PFSK-1 (cell line): ENCODE results near the gene ADAP1.

Experiments
- FOXP2 ChIP-seq: optimal IDR thresholded peaks from 2 replicates; pipeline ENCODE3; 2011; ENCODE audit warnings: borderline replicate concordance, control low read depth, inconsistent platforms; ENCODE audit not compliant: insufficient read depth; ENCODE audit errors: extremely low read length, extremely low read depth
- POLR2AphosphoS5 ChIP-seq: IDR thresholded peaks from 2 replicates; pipeline ENCODE4 v1.6.1; 2012; ENCODE audit warnings: low read depth, mild to moderate bottlenecking, control low read depth, low read length, moderate library complexity
- SIN3A ChIP-seq: IDR thresholded peaks from 2 replicates; pipeline ENCODE4 v1.6.1; 2012; ENCODE audit warnings: mild to moderate bottlenecking, low read length, moderate library complexity, borderline replicate concordance; ENCODE audit not compliant: insufficient read depth
- TAF1 ChIP-seq: IDR thresholded peaks from 2 replicates; pipeline ENCODE4 v1.6.1; 2012; ENCODE audit warnings: low read length, control low read depth, borderline replicate concordance; ENCODE audit not compliant: insufficient read depth
- TF ChIP-seq, protein P1 (sequence below), 2 experiments: IDR thresholded peaks; 2 replicates each; pipeline versions ENCODE4 v1.6.1 to v1.8.0; 2011 to 2012; ENCODE audit warnings: low read depth in 2 of 2, low read length in 2 of 2, control low read depth in 1 of 2, inconsistent platforms in 1 of 2, mild to moderate bottlenecking in 1 of 2, moderate library complexity in 1 of 2; ENCODE audit not compliant: insufficient read depth in 1 of 2

Gene ADAP1

DNA sequence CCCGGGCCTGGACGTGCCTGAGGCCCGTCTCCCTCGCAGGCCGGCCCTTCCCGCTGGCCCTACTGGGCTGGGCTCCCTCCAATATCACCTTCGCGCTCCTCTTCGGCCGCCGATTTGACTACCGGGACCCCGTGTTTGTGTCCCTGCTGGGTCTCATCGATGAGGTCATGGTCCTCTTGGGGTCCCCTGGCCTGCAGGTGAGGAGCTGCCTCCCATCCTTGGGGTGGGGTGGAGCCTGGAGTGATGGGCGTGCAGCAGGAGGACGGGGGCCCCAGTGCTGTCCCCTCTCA lies 30.6 kb upstream of the ADAP1 start:
- TF ChIP-seq FOXP2 (no peak), SIN3A (no peak), POLR2AphosphoS5 (no peak), TAF1 (no peak)
- TF ChIP-seq, protein P1, sequence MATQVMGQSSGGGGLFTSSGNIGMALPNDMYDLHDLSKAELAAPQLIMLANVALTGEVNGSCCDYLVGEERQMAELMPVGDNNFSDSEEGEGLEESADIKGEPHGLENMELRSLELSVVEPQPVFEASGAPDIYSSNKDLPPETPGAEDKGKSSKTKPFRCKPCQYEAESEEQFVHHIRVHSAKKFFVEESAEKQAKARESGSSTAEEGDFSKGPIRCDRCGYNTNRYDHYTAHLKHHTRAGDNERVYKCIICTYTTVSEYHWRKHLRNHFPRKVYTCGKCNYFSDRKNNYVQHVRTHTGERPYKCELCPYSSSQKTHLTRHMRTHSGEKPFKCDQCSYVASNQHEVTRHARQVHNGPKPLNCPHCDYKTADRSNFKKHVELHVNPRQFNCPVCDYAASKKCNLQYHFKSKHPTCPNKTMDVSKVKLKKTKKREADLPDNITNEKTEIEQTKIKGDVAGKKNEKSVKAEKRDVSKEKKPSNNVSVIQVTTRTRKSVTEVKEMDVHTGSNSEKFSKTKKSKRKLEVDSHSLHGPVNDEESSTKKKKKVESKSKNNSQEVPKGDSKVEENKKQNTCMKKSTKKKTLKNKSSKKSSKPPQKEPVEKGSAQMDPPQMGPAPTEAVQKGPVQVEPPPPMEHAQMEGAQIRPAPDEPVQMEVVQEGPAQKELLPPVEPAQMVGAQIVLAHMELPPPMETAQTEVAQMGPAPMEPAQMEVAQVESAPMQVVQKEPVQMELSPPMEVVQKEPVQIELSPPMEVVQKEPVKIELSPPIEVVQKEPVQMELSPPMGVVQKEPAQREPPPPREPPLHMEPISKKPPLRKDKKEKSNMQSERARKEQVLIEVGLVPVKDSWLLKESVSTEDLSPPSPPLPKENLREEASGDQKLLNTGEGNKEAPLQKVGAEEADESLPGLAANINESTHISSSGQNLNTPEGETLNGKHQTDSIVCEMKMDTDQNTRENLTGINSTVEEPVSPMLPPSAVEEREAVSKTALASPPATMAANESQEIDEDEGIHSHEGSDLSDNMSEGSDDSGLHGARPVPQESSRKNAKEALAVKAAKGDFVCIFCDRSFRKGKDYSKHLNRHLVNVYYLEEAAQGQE (IDR thresholded peaks at IDR 0.05; ENCODE audit: insufficient read depth in 1 of 2, low read depth in 2 of 2, low read length in 2 of 2) = no peak

DNA sequence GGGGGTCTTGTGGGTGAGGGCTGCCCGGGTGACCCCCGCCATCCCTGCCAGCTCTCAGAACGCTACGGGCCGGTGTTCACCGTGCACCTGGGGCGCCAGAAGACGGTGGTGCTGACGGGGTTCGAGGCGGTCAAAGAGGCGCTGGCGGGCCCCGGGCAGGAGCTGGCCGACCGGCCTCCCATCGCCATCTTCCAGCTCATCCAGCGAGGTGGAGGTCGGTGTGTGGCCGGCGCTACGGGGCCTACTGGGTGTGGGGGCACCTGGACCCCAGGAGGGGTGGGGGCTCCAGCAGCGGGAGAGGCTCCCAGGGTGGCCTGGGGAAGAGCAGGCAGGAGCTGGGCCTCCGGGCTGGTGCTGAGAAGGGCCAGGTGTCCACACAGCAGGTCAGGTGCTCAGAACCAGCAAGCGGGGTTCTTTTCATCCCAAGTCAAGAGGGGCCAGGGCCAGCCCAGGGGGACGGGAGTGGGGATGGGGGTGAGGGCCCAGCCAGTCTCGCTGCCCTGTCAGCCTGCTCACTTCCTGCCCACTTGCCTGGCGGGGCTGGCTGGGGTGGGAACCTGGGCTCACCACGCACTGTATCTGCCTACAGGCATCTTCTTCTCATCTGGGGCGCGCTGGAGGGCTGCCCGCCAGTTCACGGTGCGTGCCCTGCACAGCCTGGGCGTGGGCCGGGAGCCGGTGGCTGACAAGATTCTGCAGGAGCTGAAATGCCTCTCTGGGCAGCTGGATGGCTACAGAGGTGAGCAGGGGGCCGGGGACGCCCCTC lies 30.1 kb upstream of the ADAP1 start:
- TF ChIP-seq TAF1 (no peak), POLR2AphosphoS5 (no peak), FOXP2 (no peak), SIN3A (no peak)
- TF ChIP-seq, protein P1 (IDR thresholded peaks at IDR 0.05; ENCODE audit: insufficient read depth in 1 of 2, low read depth in 2 of 2, low read length in 2 of 2) = no peak

DNA sequence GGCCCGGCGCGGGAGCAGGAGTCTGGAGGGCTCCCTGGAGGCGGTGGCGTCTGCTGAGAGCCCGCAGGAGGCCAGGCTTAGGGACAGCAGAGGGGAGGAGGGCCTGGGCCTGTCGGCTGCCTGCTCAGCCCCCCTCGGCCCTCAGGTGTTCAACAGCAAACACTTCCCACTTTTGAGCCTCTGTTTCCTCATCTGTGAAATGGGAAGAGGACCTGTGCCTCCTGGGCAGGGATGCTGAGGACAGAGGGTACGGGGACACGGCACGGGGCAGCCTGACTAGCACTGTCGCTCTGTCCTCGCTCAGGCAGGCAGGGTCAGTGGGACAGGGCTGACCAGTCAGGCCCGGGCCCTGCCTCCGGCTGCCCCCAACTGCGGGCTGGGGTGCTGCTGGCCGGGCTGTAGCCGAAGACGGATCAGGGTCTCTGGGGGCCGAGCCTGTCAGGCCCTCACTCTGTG lies 29.2 kb upstream of the ADAP1 start:
- TF ChIP-seq SIN3A = no peak
- no peak for TF ChIP-seq TAF1
- TF ChIP-seq, protein P1 (IDR thresholded peaks at IDR 0.05; ENCODE audit: insufficient read depth in 1 of 2, low read depth in 2 of 2, low read length in 2 of 2) = no peak
- TF ChIP-seq POLR2AphosphoS5 = no peak
- TF ChIP-seq FOXP2 = no peak

DNA sequence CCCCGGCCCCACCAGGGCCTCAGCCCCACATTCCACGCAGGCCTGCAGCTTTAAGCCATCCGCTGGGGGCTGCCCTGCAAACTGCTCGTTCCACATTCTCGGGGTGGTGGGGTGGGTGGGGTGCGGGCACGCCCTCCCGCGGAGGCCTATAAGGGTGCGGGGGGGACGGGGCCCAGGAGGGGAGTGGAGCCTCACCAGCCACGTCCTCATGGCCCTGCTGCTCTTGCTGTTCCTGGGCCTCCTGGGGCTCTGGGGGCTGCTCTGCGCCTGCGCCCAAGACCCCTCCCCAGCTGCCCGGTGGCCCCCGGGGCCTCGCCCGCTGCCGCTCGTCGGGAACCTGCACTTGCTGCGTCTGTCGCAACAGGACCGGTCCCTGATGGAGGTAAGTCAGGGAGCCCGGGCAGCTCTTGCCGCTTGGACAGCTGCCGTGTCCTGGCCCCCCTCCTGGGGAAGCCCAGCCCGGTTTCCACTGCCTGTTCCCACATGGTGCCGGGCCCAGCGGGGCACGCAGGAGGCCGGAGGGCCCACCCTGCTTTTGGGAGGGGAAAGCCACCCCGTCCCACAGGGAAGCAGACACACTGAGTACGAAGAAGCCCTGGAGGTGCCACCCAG lies 28.6 kb upstream of the ADAP1 start, which contains the start of gene CYP2W1:
CYP2W1 (plus strand) TSS at position 178 of the 612 bp plus-strand sequence; CDS start at position 209, 31 bp downstream.
- TF ChIP-seq, protein P1 (IDR thresholded peaks at IDR 0.05; ENCODE audit: insufficient read depth in 1 of 2, low read depth in 2 of 2, low read length in 2 of 2) = no peak
- TF ChIP-seq POLR2AphosphoS5 = no peak
- no peak for TF ChIP-seq TAF1
- no peak for TF ChIP-seq FOXP2
- TF ChIP-seq SIN3A = no peak

DNA sequence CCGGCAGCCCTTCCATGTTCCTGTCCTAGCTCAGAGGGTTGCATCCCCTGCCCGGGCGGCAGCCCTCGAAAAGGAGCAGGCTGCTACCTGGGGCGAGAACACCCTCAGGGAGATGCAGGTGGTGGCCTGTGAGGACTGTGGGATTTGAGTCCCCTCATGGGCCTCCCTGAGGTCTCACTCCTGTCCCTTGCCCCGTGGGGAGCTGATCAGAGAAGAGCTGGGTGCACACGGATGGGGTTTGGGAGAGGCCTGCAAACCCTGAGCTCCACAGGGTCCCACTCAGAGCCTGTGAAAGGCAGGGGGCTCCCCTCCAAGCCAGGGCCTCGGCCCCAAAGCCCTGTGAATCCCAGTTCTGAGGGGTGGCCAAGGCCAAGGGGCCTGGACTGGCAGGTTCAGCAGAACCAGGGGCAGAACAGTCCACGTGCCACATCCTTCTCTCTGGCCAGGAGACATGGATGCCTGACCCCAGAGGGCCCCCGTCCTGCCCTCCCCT lies 28.1 kb upstream of the ADAP1 start:
- TF ChIP-seq SIN3A (no peak), FOXP2 (no peak), POLR2AphosphoS5 (no peak), TAF1 (no peak)
- TF ChIP-seq, protein P1 (IDR thresholded peaks at IDR 0.05; ENCODE audit: insufficient read depth in 1 of 2, low read depth in 2 of 2, low read length in 2 of 2) = no peak
